SKM-1 treated with dmso at 0.1 percent for 144 hours (cell line): ENCODE measurements around the gene GCM1.

Source experiments
- DNase-seq: peaks from one replicate; lab custom pipeline; 2025; ENCODE audit not compliant: unreplicated experiment; lab: John Stamatoyannopoulos, UW

The GCM1 gene

GRCh38 chr6:53109612-53110011 is 39.0 kb downstream of the GCM1 start:
- no peak for DNase-seq

GRCh38 chr6:53107091-53107490 is 41.5 kb downstream of the GCM1 start:
- DNase-seq, result no peak

DNA sequence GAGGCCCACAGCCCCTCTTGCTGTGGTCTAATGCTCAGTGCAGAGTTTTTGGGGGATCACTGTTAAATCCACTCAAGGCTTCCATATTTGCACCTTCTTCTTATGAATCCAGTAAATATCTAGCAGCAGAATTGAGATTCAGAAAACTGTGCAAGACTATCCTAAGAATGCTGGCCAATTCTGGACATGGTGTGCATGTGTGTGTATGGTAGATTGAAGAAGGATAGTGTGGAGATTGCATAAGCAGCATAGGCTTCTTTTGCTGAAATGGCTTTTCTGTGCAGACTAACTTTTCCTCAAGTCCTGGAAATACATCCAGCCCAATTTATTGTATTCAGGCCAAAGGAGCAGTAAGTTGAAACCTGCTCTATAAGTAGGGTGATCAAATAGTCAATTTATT is 43.7 kb downstream of the GCM1 start:
- DNase-seq, result no peak

DNA sequence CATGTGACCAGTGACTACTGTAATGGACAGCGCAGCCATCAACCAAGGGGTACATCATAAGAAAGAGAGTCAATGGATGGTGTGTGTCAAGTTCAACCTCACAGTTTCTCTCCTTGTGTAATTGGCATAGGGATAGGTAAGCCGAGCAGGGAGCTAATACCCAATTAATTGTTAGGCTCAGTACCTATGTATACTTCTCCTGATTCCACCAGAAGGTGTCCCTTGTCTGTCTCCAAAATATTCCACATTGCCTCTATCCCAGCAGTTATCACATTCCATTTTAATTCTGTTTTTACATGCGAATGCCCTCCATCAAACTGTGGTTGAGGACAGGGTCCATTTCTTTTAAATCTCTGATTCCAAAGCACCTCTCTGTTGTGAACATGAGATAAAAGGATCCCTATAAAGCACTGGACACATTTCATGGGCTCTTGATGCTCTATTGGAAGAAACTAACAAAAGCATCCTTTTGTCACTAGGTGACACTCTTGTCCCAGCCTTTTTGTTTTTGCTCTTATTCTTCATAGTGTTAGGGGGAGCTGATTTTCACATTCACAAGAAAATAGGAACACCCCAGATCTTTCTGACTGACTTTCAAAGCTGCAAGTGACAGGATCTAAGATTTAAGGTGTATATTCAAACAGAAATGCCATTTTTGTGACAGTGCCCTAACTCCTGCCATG is 44.5 kb downstream of the GCM1 start:
- no peak for DNase-seq

DNA sequence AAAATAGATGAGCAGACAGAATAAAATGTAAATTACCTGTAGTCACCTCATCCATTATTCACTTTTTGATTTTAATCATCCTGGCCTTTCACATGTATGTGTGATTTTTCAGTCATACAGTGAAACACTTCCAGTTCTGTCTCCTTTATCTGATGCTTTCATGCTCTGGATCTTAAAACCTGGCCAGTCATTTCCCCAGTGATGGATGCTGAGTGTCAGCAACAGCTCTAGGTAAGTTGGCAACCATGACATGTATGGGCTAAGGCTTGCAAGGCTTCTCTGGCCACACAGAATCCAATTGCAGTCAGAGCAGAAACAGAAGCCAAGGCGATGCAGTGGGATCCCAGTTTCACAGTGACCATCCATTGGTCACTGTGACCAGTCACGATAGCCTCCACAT is 47.6 kb downstream of the GCM1 start:
- no peak for DNase-seq

GRCh38 chr6:53100561-53100960 is 48.1 kb downstream of the GCM1 start:
- DNase-seq, result no peak

GRCh38 chr6:53095716-53096115 is 52.9 kb downstream of the GCM1 start:
- no peak for DNase-seq

DNA sequence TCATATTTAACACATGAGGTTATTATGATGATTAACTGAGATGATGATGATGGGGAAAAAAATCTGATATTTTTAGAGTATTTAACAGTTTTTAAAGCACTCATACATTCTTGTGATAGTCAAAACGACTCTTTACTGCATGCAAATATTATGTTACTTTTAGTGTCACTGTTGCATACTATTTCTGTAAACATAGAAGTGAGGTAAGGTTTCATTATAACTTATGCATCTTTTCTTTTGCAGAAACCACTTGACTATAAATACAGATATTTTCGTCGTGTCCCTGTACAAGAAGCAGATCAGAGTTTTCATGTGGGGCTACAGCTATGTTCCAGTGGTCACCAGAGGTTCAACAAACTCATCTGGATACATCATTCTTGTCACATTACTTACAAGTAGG is 53.4 kb downstream of the GCM1 start:
- no peak for DNase-seq

DNA sequence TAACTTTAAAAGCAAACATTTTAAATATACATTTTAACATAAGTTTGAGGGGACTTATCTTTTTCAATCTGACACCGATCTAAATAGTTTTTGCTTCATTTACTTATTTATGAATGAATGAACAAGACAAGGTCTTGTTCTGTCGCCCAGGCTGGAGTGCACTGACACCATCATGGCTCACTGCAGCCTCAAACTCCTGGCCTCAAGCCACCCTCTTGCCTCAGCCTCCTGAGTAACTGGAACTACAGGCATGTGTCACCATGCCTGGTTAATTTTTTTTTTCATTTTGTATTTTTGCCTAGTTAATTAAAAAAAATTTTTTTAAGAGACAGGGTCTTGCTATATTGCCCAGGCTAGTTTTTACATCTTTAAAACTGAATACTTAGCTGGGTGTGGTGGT is 58.1 kb downstream of the GCM1 start:
- no peak for DNase-seq

- DNase-seq, result no peak
Observed at GRCh38 chr6:53089948-53090347, 58.7 kb downstream of the GCM1 start.

GRCh38 chr6:53086302-53086701 is 62.3 kb downstream of the GCM1 start:
- DNase-seq, result no peak

DNA sequence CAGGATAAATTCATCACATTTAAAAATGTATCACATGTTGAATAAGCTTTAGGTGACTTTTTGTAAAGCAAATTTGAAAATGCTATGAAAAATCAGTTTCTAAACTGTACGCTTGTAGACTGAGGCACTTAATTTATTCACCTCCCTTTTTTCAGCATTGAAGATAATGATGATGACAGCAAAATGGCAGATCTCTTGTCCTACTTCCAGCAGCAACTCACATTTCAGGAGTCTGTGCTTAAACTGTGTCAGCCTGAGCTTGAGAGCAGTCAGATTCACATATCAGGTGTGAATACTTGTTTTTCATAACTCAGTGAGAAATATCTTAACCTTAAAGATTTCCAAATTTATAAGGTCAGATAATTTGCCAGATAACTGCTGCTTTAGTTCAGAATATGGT is 67.8 kb downstream of the GCM1 start:
- DNase-seq, result no peak
